Activated naive CD8-positive, alpha-beta T cell treated with anti-CD3 and anti-CD28 coated beads, Interleukin-2, amount 10 ng/mL, durations not matched to agents 7 days and 5 days (primary cell): ENCODE results near the gene OR6C3. TPM values are rescaled to one million over a fixed set of nuclear protein-coding genes. Genes with fewer than 3 reads are reported as not detected.

Source experiments
- total RNA-seq, 2 experiments: library from RNA; stranded (reverse); gene quantifications; one replicate each; pipeline ENCODE4 v1.2.3, GENCODE V29; 2021

Gene OR6C3
- total RNA-seq, 2 experiments from 2014 or later: not detected

Other genes with a start within 250 kb of the OR6C3 start
- gene OR9K2, start 204.3 kb upstream of the OR6C3 start, total RNA-seq: not detected
- gene OR10A7, start 109.7 kb upstream of the OR6C3 start, total RNA-seq: not detected
- not detected for gene OR6C74, start 86.1 kb upstream of the OR6C3 start, total RNA-seq
- gene OR6C6, start 34.2 kb upstream of the OR6C3 start, total RNA-seq: not detected
- not detected for gene OR6C1, start 16.4 kb upstream of the OR6C3 start, total RNA-seq
- not detected for gene OR6C75, start 32.2 kb downstream of the OR6C3 start, total RNA-seq
- not detected for gene OR6C65, start 69.8 kb downstream of the OR6C3 start, total RNA-seq
- gene OR6C76, start 95.5 kb downstream of the OR6C3 start, total RNA-seq: not detected
- gene OR6C2, start 113.3 kb downstream of the OR6C3 start, total RNA-seq: not detected
- not detected for gene OR6C70, start 139.4 kb downstream of the OR6C3 start, total RNA-seq
- gene OR6C68, start 161.6 kb downstream of the OR6C3 start, total RNA-seq: not detected
- gene OR6C4, start 218.9 kb downstream of the OR6C3 start, total RNA-seq: not detected
- not detected for gene OR2AP1, start 241.7 kb downstream of the OR6C3 start, total RNA-seq